Endothelial cell of umbilical vein (primary cell): ENCODE results near the gene TRAPPC6A. TPM values are rescaled to one million over a fixed set of nuclear protein-coding genes. Genes with fewer than 3 reads are reported as not detected.

Source experiments
- BruUV-seq: library from RNA; stranded (reverse); fragments of 400-500 nt; replicated peaks from 2 replicates; lab custom pipeline; 2021; lab: Mats Ljungman, UMichigan
- CTCF ChIA-PET: fragments of 300-600, 350-600 bp; sonication (Branson Sonifier 250); formaldehyde crosslinking; loops from one replicate; lab custom pipeline; 2021; ENCODE audit warnings: antibody characterized with exemption, inconsistent platforms; lab: Charles Lee
- POLR2A ChIA-PET: fragments of 300-600, 350-600 bp; sonication (Branson Sonifier 250); formaldehyde crosslinking; loops from one replicate; lab custom pipeline; 2021; ENCODE audit warnings: antibody characterized with exemption, inconsistent platforms; lab: Charles Lee
- DNase-seq: peaks from one replicate; pipeline ENCODE4 v3.0.0-alpha.2; 2011; ENCODE audit warnings: low read depth, low spot score
- FAIRE-seq: peaks from 2 replicates; lab custom pipeline; 2011; peaks lifted over from hg19 to GRCh38; lab: Jason Lieb, UNC
- H2AFZ ChIP-seq: 2 replicates; pipeline ENCODE4 v1.6.0; 2012; ENCODE audit warnings: low read depth, low read length, control low read depth, inconsistent platforms
- H3K27ac ChIP-seq: 2 replicates; pipeline ENCODE4 v1.5.1; 2011; ENCODE audit warnings: low read depth, mild to moderate bottlenecking, control low read depth, low read length, moderate library complexity; ENCODE audit not compliant: insufficient read depth
- H3K27me3 ChIP-seq, 2 experiments: 2 replicates each; pipeline versions ENCODE4 v1.6.0 to v1.6.1; 2011; ENCODE audit warnings: low read length in 2 of 2, mixed read lengths in 1 of 2; ENCODE audit not compliant: control insufficient read depth in 2 of 2, insufficient read depth in 2 of 2
- H3K36me3 ChIP-seq, 2 experiments: 2 replicates in 1 of 2; 3 replicates in 1 of 2; pipeline ENCODE4 v1.5.1; 2011; ENCODE audit warnings: low read length in 2 of 2, mild to moderate bottlenecking in 1 of 2, moderate library complexity in 1 of 2; ENCODE audit not compliant: control insufficient read depth in 2 of 2, insufficient read depth in 2 of 2; ENCODE audit errors: extremely low read depth in 1 of 2
- H3K4me1 ChIP-seq: 3 replicates; pipeline ENCODE4 v1.5.1; 2011; ENCODE audit warnings: mild to moderate bottlenecking, low read length; ENCODE audit not compliant: control insufficient read depth, insufficient read depth; ENCODE audit errors: extremely low read depth
- H3K4me2 ChIP-seq: 2 replicates; pipeline ENCODE4 v1.6.1; 2011; ENCODE audit warnings: low read length, control low read depth, mixed read lengths; ENCODE audit not compliant: insufficient read depth
- H3K4me3 ChIP-seq, 3 experiments: fragments of 200-600 bp in 1 of 3; sonication (generic), shearing (Covaris generic) in 1 of 3; replicated peaks in 1 of 3; 2 replicates each; pipeline ENCODE4 v1.5.1; 2011 to 2016; ENCODE audit warnings: control low read depth in 3 of 3, low read length in 3 of 3, mild to moderate bottlenecking in 2 of 3, inconsistent platforms in 1 of 3, low read depth in 1 of 3, moderate library complexity in 1 of 3; ENCODE audit not compliant: insufficient read depth in 1 of 3
- H3K79me2 ChIP-seq: 2 replicates; pipeline ENCODE4 v1.6.0; 2012; ENCODE audit warnings: low read length, inconsistent platforms; ENCODE audit not compliant: control insufficient read depth, insufficient read depth
- H3K9ac ChIP-seq: replicated peaks from 2 replicates; pipeline ENCODE3; 2011; ENCODE audit warnings: low read length, control low read depth; ENCODE audit not compliant: insufficient read depth; ENCODE audit errors: extremely low read depth
- H3K9me1 ChIP-seq: replicated peaks from 3 replicates; pipeline ENCODE4 v1.6.0; 2011; ENCODE audit warnings: mild to moderate bottlenecking, low read length; ENCODE audit not compliant: control insufficient read depth, insufficient read depth; ENCODE audit errors: extremely low read depth
- H3K9me3 ChIP-seq: replicated peaks from 2 replicates; pipeline ENCODE4 v1.5.1; 2012; ENCODE audit warnings: low read length, inconsistent platforms; ENCODE audit not compliant: control insufficient read depth, insufficient read depth
- H4K20me1 ChIP-seq: replicated peaks from 2 replicates; pipeline ENCODE3; 2011; ENCODE audit warnings: mild to moderate bottlenecking, low read length; ENCODE audit not compliant: control insufficient read depth, insufficient read depth; ENCODE audit errors: extremely low read depth
- EZH2 ChIP-seq: IDR thresholded peaks from 2 replicates; pipeline ENCODE4 v1.6.1; 2012; ENCODE audit warnings: borderline replicate concordance, low read depth, mild to moderate bottlenecking, moderate library complexity, low read length, inconsistent platforms; ENCODE audit not compliant: severe bottlenecking
- FOS ChIP-seq: IDR thresholded peaks from 2 replicates; pipeline ENCODE4 v1.6.1; 2011; ENCODE audit warnings: mild to moderate bottlenecking, low read length, moderate library complexity, borderline replicate concordance; ENCODE audit not compliant: insufficient read depth
- GATA2 ChIP-seq: IDR thresholded peaks from 2 replicates; pipeline ENCODE4 v1.7.0; 2011; ENCODE audit warnings: low read depth, mild to moderate bottlenecking, moderate library complexity, mixed read lengths, low read length; ENCODE audit not compliant: insufficient read length, insufficient read depth
- JUN ChIP-seq: IDR thresholded peaks from 2 replicates; pipeline ENCODE4 v1.6.1; 2011; ENCODE audit warnings: borderline replicate concordance, low read depth; ENCODE audit not compliant: insufficient read length, insufficient read depth
- MYC ChIP-seq: IDR thresholded peaks from one replicate; pipeline ENCODE4 v1.6.1; 2011; ENCODE audit warnings: mild to moderate bottlenecking, low read depth, low read length
- POLR2A ChIP-seq: IDR thresholded peaks from 2 replicates; pipeline ENCODE4 v1.6.1; 2012; ENCODE audit warnings: low read depth, mild to moderate bottlenecking, control low read depth, low read length
- POLR2AphosphoS5 ChIP-seq: IDR thresholded peaks from 2 replicates; pipeline ENCODE4 v1.6.1; 2012; ENCODE audit warnings: low read depth, mild to moderate bottlenecking, control low read depth, low read length, moderate library complexity; ENCODE audit not compliant: insufficient read depth
- dilution Hi-C: fragments of 300-500 bp; cut with MboI; formaldehyde crosslinking; loops from one replicate; pipeline ENCODE4 v1.15.0; 2019; ENCODE audit warnings: low sequenced_read_pairs; ENCODE audit not compliant: extremely low pct_ligation_motif_present
- intact Hi-C: fragments of 100-400 bp; cut with micrococcal nuclease; formaldehyde crosslinking; loops from one replicate; pipeline ENCODE4 v1.10.0; 2022
- polyA plus RNA-seq, 4 experiments: library from polyadenylated mRNA; depleted of rRNA in 3 of 4; stranded (reverse) in 3 of 4; unstranded in 1 of 4; fragments of >200 nt; gene quantifications; 2 replicates each; pipeline versions ENCODE4 v1.2.1 to v1.2.3, GENCODE V29; 2011 to 2012; ENCODE audit warnings: missing spikeins in 1 of 4
- total RNA-seq: library from RNA; stranded (reverse); gene quantifications from 2 replicates; pipeline ENCODE4 v1.2.3, GENCODE V29; 2021
- TF ChIP-seq, protein P1 (sequence below), 2 donors: IDR thresholded peaks; 1 replicate in 1 of 2; 2 replicates in 1 of 2; pipeline ENCODE4 v1.5.1; 2011; ENCODE audit warnings: low read length in 2 of 2, mild to moderate bottlenecking in 2 of 2, moderate library complexity in 2 of 2, control low read depth in 1 of 2, inconsistent platforms in 1 of 2, low read depth in 1 of 2; ENCODE audit not compliant: insufficient read depth in 1 of 2; ENCODE audit errors: extremely low read depth in 1 of 2
- TF ChIP-seq, protein P2 (sequence below): IDR thresholded peaks from 2 replicates; pipeline ENCODE4 v1.6.1; 2011; ENCODE audit not compliant: insufficient read depth, insufficient read length

TRAPPC6A gene
- total and polyA plus RNA-seq, 2 donors (not counting 3 experiments of a cell fraction or from before 2014, with no cell fraction given), result 18.1 to 45.4 TPM

DNA sequence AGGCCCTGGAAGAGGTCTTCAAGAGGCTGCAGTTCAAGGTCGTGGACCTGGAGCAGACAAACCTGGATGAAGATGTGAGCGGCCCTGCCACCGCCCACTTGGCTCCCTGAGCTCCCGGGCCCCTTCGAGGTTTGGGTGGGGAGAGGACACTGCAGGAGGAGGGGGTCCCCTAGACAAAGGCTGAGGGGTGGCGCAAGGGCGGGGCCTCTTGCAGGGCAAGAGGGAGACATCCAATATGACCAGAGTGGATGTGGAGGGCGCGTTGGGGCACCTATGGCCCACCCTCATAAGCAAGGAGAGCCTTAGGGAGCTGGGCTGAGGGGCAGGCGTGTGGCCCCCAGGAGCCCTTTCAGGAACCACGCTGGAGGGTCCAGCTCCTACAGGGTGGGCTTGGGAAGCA lies 37.5 kb downstream of the TRAPPC6A start:
- FAIRE-seq, result no peak
- Histone ChIP-seq H3K4me3 (no peak overlapping the region), H3K27me3 (no peaks in the 10 kb centered on the region), H3K9me3 (no peaks in the 10 kb centered on the region), H3K4me1 (no peaks in the 10 kb centered on the region), H3K4me2 (no peak overlapping the region), H3K9me1 (no peaks in the 10 kb centered on the region), H2AFZ (no peak overlapping the region), H4K20me1 (no peaks in the 10 kb centered on the region), H3K27ac (no peak overlapping the region), H3K9ac (no peak overlapping the region), H3K79me2 (peaks cover 2% of the 10 kb centered on the region), H3K36me3 (peaks cover 2 to 16% of the 10 kb centered on the region in 2 experiments)
- ChIA-PET CTCF (no interaction called here), POLR2A (no interaction called here)
- dilution Hi-C loops (no loop called here), intact Hi-C loops (no loop called here)
- DNase-seq, result no peak
- TF ChIP-seq POLR2AphosphoS5 (no peak), GATA2 (no peak), JUN (no peak), FOS (no peak), EZH2 (no peak), MYC (no peak), POLR2A (no peak)
- TF ChIP-seq, protein P1, sequence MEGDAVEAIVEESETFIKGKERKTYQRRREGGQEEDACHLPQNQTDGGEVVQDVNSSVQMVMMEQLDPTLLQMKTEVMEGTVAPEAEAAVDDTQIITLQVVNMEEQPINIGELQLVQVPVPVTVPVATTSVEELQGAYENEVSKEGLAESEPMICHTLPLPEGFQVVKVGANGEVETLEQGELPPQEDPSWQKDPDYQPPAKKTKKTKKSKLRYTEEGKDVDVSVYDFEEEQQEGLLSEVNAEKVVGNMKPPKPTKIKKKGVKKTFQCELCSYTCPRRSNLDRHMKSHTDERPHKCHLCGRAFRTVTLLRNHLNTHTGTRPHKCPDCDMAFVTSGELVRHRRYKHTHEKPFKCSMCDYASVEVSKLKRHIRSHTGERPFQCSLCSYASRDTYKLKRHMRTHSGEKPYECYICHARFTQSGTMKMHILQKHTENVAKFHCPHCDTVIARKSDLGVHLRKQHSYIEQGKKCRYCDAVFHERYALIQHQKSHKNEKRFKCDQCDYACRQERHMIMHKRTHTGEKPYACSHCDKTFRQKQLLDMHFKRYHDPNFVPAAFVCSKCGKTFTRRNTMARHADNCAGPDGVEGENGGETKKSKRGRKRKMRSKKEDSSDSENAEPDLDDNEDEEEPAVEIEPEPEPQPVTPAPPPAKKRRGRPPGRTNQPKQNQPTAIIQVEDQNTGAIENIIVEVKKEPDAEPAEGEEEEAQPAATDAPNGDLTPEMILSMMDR (IDR thresholded peaks at IDR 0.05; ENCODE audit: extremely low read depth in 1 of 2, insufficient read depth in 1 of 2, low read depth in 1 of 2, low read length in 2 of 2), result no peak
- TF ChIP-seq, protein P2, sequence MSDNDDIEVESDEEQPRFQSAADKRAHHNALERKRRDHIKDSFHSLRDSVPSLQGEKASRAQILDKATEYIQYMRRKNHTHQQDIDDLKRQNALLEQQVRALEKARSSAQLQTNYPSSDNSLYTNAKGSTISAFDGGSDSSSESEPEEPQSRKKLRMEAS, result no peak
- BruUV-seq, result no TSS peak
